Measurements from ENCODE around the gene SELENOO.

The SELENOO gene

GRCh38 chr22:50258361-50259292 lies 57.8 kb downstream of the SELENOO start:
- Histone ChIP-seq H3K9me3 (ENCODE audit: control insufficient read depth, insufficient read depth, low read length) (no peaks in the 10 kb centered on the region), H3K4me1 (ENCODE audit: insufficient read depth, low read length) (peaks cover 14% of the 10 kb centered on the region; the same call in 1 of the 2 replicates), H3K9ac (ENCODE audit: low read depth, low read length) (no peak overlapping the region), H3K36me3 (ENCODE audit: insufficient read depth, low read length) (no peaks in the 10 kb centered on the region)

- Histone ChIP-seq H3K36me3 (ENCODE audit: insufficient read depth, low read length) (no peaks in the 10 kb centered on the region), H3K9ac (ENCODE audit: low read depth, low read length) (no peak overlapping the region), H3K9me3 (ENCODE audit: control insufficient read depth, insufficient read depth, low read length) (no peaks in the 10 kb centered on the region), H3K4me1 (ENCODE audit: insufficient read depth, low read length) (peaks cover 14% of the 10 kb centered on the region; the same call in 1 of the 2 replicates)
Observed at GRCh38 chr22:50259302-50259701, 58.5 kb downstream of the SELENOO start.

GRCh38 chr22:50260434-50260800 lies 59.6 kb downstream of the SELENOO start:
- peak overlapping the region; percentile 56 for H3K9ac ChIP-seq (ENCODE audit: low read depth, low read length)
- no peaks in the 10 kb centered on the region for H3K36me3 ChIP-seq (ENCODE audit: insufficient read depth, low read length)

GRCh38 chr22:50260801-50261614 lies 60.2 kb downstream of the SELENOO start:
- no peaks in the 10 kb centered on the region for H3K36me3 ChIP-seq (ENCODE audit: insufficient read depth, low read length)
- H3K4me1 ChIP-seq (ENCODE audit: insufficient read depth, low read length): peaks cover 14% of the 10 kb centered on the region; the same call in 1 of the 2 replicates
- H3K9me3 ChIP-seq (ENCODE audit: control insufficient read depth, insufficient read depth, low read length): no peaks in the 10 kb centered on the region
- H3K9ac ChIP-seq (ENCODE audit: low read depth, low read length): peak overlapping the region; percentile 56

More at GRCh38 chr22:50260434-50260800, 59.6 kb downstream of the SELENOO start:
- Histone ChIP-seq H3K4me1 (ENCODE audit: insufficient read depth, low read length) (peaks cover 14% of the 10 kb centered on the region; the same call in 1 of the 2 replicates), H3K9me3 (ENCODE audit: control insufficient read depth, insufficient read depth, low read length) (no peaks in the 10 kb centered on the region)

GRCh38 chr22:50261615-50262459 lies 61.0 kb downstream of the SELENOO start, which contains the start of gene MAPK12:
TSS of gene MAPK12 (minus strand) at chr22:50261683. CDS start at chr22:50261509, 174 bp downstream.
- no peaks in the 10 kb centered on the region for H3K9me3 ChIP-seq (ENCODE audit: control insufficient read depth, insufficient read depth, low read length)
- peak within 1 kb of the TSS; percentile 56 for H3K9ac ChIP-seq (ENCODE audit: low read depth, low read length)
- no peaks in the 10 kb centered on the region for H3K36me3 ChIP-seq (ENCODE audit: insufficient read depth, low read length)
- peaks cover 14% of the 10 kb centered on the region; the same call in 1 of the 2 replicates for H3K4me1 ChIP-seq (ENCODE audit: insufficient read depth, low read length)

- Histone ChIP-seq H3K9me3 (ENCODE audit: control insufficient read depth, insufficient read depth, low read length) (no peaks in the 10 kb centered on the region), H3K4me1 (ENCODE audit: insufficient read depth, low read length) (peaks cover 14% of the 10 kb centered on the region; the same call in 1 of the 2 replicates), H3K36me3 (ENCODE audit: insufficient read depth, low read length) (no peaks in the 10 kb centered on the region), H3K9ac (ENCODE audit: low read depth, low read length) (peak overlapping the region; percentile 36; the same call in 1 of the 2 replicates)
Observed at GRCh38 chr22:50262460-50262911, 61.7 kb downstream of the SELENOO start.

- H3K9me3 ChIP-seq (ENCODE audit: control insufficient read depth, insufficient read depth, low read length): no peaks in the 10 kb centered on the region
- no peak overlapping the region for H3K9ac ChIP-seq (ENCODE audit: low read depth, low read length)
- peaks cover 14% of the 10 kb centered on the region; the same call in 1 of the 2 replicates for H3K4me1 ChIP-seq (ENCODE audit: insufficient read depth, low read length)
- no peaks in the 10 kb centered on the region for H3K36me3 ChIP-seq (ENCODE audit: insufficient read depth, low read length)
Observed at GRCh38 chr22:50262973-50263617, 62.3 kb downstream of the SELENOO start.

- no peak overlapping the region for H3K9ac ChIP-seq (ENCODE audit: low read depth, low read length)
- H3K4me1 ChIP-seq (ENCODE audit: insufficient read depth, low read length): peaks cover 21% of the 10 kb centered on the region; the same call in 1 of the 2 replicates
- H3K36me3 ChIP-seq (ENCODE audit: insufficient read depth, low read length): no peaks in the 10 kb centered on the region
- no peaks in the 10 kb centered on the region for H3K9me3 ChIP-seq (ENCODE audit: control insufficient read depth, insufficient read depth, low read length)
Observed at GRCh38 chr22:50264104-50264745, 63.4 kb downstream of the SELENOO start.

- Histone ChIP-seq H3K9me3 (ENCODE audit: control insufficient read depth, insufficient read depth, low read length) (no peaks in the 10 kb centered on the region), H3K36me3 (ENCODE audit: insufficient read depth, low read length) (no peaks in the 10 kb centered on the region), H3K9ac (ENCODE audit: low read depth, low read length) (no peak overlapping the region), H3K4me1 (ENCODE audit: insufficient read depth, low read length) (peaks cover 24% of the 10 kb centered on the region; the same call in 1 of the 2 replicates)
Observed at GRCh38 chr22:50264946-50265669, 64.3 kb downstream of the SELENOO start.

GRCh38 chr22:50266994-50267393 lies 66.2 kb downstream of the SELENOO start:
- no peaks in the 10 kb centered on the region for H3K36me3 ChIP-seq (ENCODE audit: insufficient read depth, low read length)
- H3K9ac ChIP-seq (ENCODE audit: low read depth, low read length): no peak overlapping the region

More at GRCh38 chr22:50266994-50267393, 66.2 kb downstream of the SELENOO start:
- H3K9me3 ChIP-seq (ENCODE audit: control insufficient read depth, insufficient read depth, low read length): no peaks in the 10 kb centered on the region
- peaks cover 23% of the 10 kb centered on the region; the same call in 1 of the 2 replicates for H3K4me1 ChIP-seq (ENCODE audit: insufficient read depth, low read length)
